GM12878 (cell line): ENCODE results near the gene ATF7. TPM values are rescaled to one million over a fixed set of nuclear protein-coding genes. Genes with fewer than 3 reads are reported as not detected.
"Not testable (repeated sequence)": the region's sequence is repeated elsewhere in the genome, so short reads cannot be mapped to it uniquely, and the experiment has no call there.

ENCODE experiments used
- ATAC-seq: fragments of 200-7000 bp; cut with Tn5 transposase; 3 replicates; pipeline ENCODE4 v1.9.1; 2020; ENCODE audit warnings: mild to moderate bottlenecking, moderate library complexity
- BruUV-seq: library from RNA; stranded (reverse); fragments of 400-500 nt; replicated peaks from 2 replicates; lab custom pipeline; 2021; lab: Mats Ljungman, UMichigan
- CTCF ChIA-PET: fragments of 300-600 bp; sonication (Branson Sonifier 250); formaldehyde crosslinking; extraction: SDS; loops from one replicate; lab custom pipeline; 2021; ENCODE audit warnings: inconsistent platforms; lab: Yijun Ruan, JAX
- POLR2A ChIA-PET: fragments of 350-600 bp; formaldehyde crosslinking; extraction: SDS; loops from one replicate; lab custom pipeline; 2021; ENCODE audit warnings: inconsistent platforms; lab: Charles Lee
- RAD21 ChIA-PET: fragments of 300-600 bp; sonication (Branson Sonifier 250); formaldehyde crosslinking; loops from one replicate; lab custom pipeline; 2023; ENCODE audit warnings: antibody characterized with exemption; ENCODE audit not compliant: unreplicated experiment; lab: Charles Lee
- SMC1A ChIA-PET: fragments of 300-600 bp; sonication (Branson Sonifier 250); formaldehyde crosslinking; loops from one replicate; lab custom pipeline; 2023; ENCODE audit not compliant: unreplicated experiment, uncharacterized antibody; lab: Charles Lee
- DNase-seq: peaks from one replicate; pipeline ENCODE4 v3.0.0-alpha.2; 2011; ENCODE audit warnings: low read depth, low spot score
- FAIRE-seq: peaks from 3 replicates; lab custom pipeline; 2011; peaks lifted over from hg19 to GRCh38; lab: Jason Lieb, UNC
- H2AFZ ChIP-seq: 2 replicates; pipeline ENCODE4 v1.6.0; 2011; ENCODE audit warnings: low read depth, low read length, control low read depth; ENCODE audit not compliant: control insufficient read depth
- H3K27ac ChIP-seq: 2 replicates; pipeline ENCODE4 v1.5.1; 2011; ENCODE audit warnings: control low read depth; ENCODE audit not compliant: control insufficient read depth, insufficient read depth
- H3K27me3 ChIP-seq, 2 experiments: replicated peaks in 1 of 2; 2 replicates each; pipeline versions ENCODE4 v1.6.0 to v1.6.1; 2011; ENCODE audit warnings: low read length in 1 of 2; ENCODE audit not compliant: control insufficient read depth in 2 of 2, insufficient read depth in 2 of 2
- H3K36me3 ChIP-seq, 2 experiments: 2 replicates each; pipeline ENCODE4 v1.5.1; 2011; ENCODE audit warnings: low read length in 1 of 2; ENCODE audit not compliant: control insufficient read depth in 2 of 2, insufficient read depth in 2 of 2
- H3K4me1 ChIP-seq: 2 replicates; pipeline ENCODE4 v1.6.1; 2011; ENCODE audit warnings: mild to moderate bottlenecking, low read length, moderate library complexity, mixed read lengths; ENCODE audit not compliant: control insufficient read depth, insufficient read depth
- H3K4me2 ChIP-seq: 2 replicates; pipeline ENCODE4 v1.6.0; 2011; ENCODE audit warnings: control low read depth; ENCODE audit not compliant: control insufficient read depth, insufficient read depth
- H3K4me3 ChIP-seq: fragments of 200-600 bp; sonication (generic); 2 replicates; pipeline ENCODE4 v1.5.1; 2016
- H3K79me2 ChIP-seq: 2 replicates; pipeline ENCODE4 v1.6.0; 2011; ENCODE audit warnings: low read length; ENCODE audit not compliant: control insufficient read depth, insufficient read depth
- H3K9ac ChIP-seq: 2 replicates; pipeline ENCODE4 v1.8.0; 2011; ENCODE audit warnings: low read length, control low read depth, mixed read lengths; ENCODE audit not compliant: control insufficient read depth, insufficient read depth
- H3K9me3 ChIP-seq: replicated peaks from 3 replicates; pipeline ENCODE4 v1.5.1; 2011; ENCODE audit warnings: mild to moderate bottlenecking, low read length; ENCODE audit not compliant: control insufficient read depth, insufficient read depth
- H4K20me1 ChIP-seq: 2 replicates; pipeline ENCODE4 v1.6.0; 2011; ENCODE audit not compliant: control insufficient read depth, insufficient read depth
- IRF5 ChIP-seq: fragments of 450-650 bp; IDR thresholded peaks from 2 replicates; pipeline ENCODE4 v1.6.1; 2017; ENCODE audit warnings: borderline replicate concordance
- KLF5 ChIP-seq: fragments of 450-650 bp; IDR thresholded peaks from 2 replicates; pipeline ENCODE4 v1.6.1; 2014; ENCODE audit warnings: mild to moderate bottlenecking; ENCODE audit not compliant: partially characterized antibody
- MTA3 ChIP-seq: IDR thresholded peaks from 2 replicates; pipeline ENCODE4 v1.6.1; 2012; ENCODE audit warnings: low read length, inconsistent platforms, borderline replicate concordance
- SMAD5 ChIP-seq: IDR thresholded peaks from 2 replicates; pipeline ENCODE4 v1.6.1; 2016; ENCODE audit warnings: antibody characterized with exemption, low read depth
- TCF3 ChIP-seq: IDR thresholded peaks from 2 replicates; pipeline ENCODE4 v1.6.1; 2012; ENCODE audit warnings: low read depth, mild to moderate bottlenecking, low read length, borderline replicate concordance; ENCODE audit not compliant: insufficient read depth
- ZNF622 ChIP-seq: fragments of 450-650 bp; IDR thresholded peaks from 2 replicates; pipeline ENCODE4 v1.6.1; 2017; ENCODE audit warnings: mild to moderate bottlenecking, inconsistent platforms
- WGBS: methylation state at CpG from one replicate; pipeline ENCODE4 v1.1.6; 2016; ENCODE audit warnings: low lambda C conversion rate; ENCODE audit not compliant: insufficient replicate concordance, insufficient coverage; ENCODE audit errors: missing lambda C conversion rate; 5-methylcytosine and 5-hydroxymethylcytosine counted together
- in situ Hi-C: fragments of 300-500 bp; cut with MboI; formaldehyde crosslinking; loops from 9 replicates; pipeline ENCODE4 v1.14.3; 2018; ENCODE audit warnings: mixed read lengths
- intact Hi-C: fragments of 100-400 bp; cut with micrococcal nuclease; formaldehyde crosslinking; loops from one replicate; pipeline ENCODE4 v1.14.2; 2022; ENCODE audit not compliant: unreplicated experiment
- polyA plus RNA-seq, 11 experiments: library from polyadenylated mRNA; depleted of rRNA in 4 of 11; unstranded in 6 of 11; stranded (reverse) in 5 of 11; fragments of >200 nt; fragmentation: Nextera tagmentation in 4 of 11; fragmentation: Illumina TruSeq in 1 of 11; extraction: Ambion mirVana in 4 of 11; extraction: Trizol in 1 of 11; gene quantifications; 1 replicate in 1 of 11; 2 replicates in 10 of 11; pipeline versions ENCODE4 v1.2.1 to v1.2.3, GENCODE V29; 2011 to 2016; ENCODE audit warnings: inconsistent platforms in 2 of 11, missing spikeins in 2 of 11, low read depth in 1 of 11
- total RNA-seq, 4 experiments: library from RNA; depleted of rRNA in 3 of 4; stranded (reverse); fragments of >200 nt in 3 of 4; fragmentation: Illumina TruSeq in 1 of 4; extraction: Trizol in 1 of 4; gene quantifications; 2 replicates each; pipeline versions ENCODE4 v1.2.1 to v1.2.3, GENCODE V29; 2013 to 2021

Gene ATF7
- total and polyA plus RNA-seq, 10 of the 15 experiments (the other 5 are each of a cell fraction or from before 2014, with no cell fraction given), result 9.1 to 30.7 (median 21.8) TPM

- TF ChIP-seq KLF5 (no peak), SMAD5 (no peak), ZNF622 (no peak), IRF5 (no peak), MTA3 (no peak), TCF3 (no peak)
Measured at GRCh38 chr12:53550595-53550994, 75.6 kb downstream of the ATF7 start (continued).

- POLR2A ChIA-PET, H3K4me3 ChIP-seq, H3K9me3 ChIP-seq, H3K9ac ChIP-seq, intact Hi-C loops, BruUV-seq, H3K4me2 ChIP-seq, H3K27ac ChIP-seq, H3K4me1 ChIP-seq, H3K79me2 ChIP-seq, H3K27me3 ChIP-seq, FAIRE-seq, DNase-seq, in situ Hi-C loops, H2AFZ ChIP-seq, H4K20me1 ChIP-seq, ATAC-seq: not testable (repeated sequence)
- ChIA-PET SMC1A (interaction anchor here (0.8 to 2.7 kb wide), 3 partner anchors 8 to 74 kb away, joined by 3 to 11 read pairs (median 5); no protein-coding TSS in a partner anchor), RAD21 (interaction anchor here (1.4 to 2.4 kb wide), 2 partner anchors 39 to 58 kb away, joined by 3 to 7 read pairs; no protein-coding TSS in a partner anchor), CTCF (interaction anchor here (0.7 to 3.3 kb wide), 5 partner anchors 12 to 196 kb away, joined by 3 to 25 read pairs (median 3); partner anchors contain the start of gene ATP5MC2)
- H3K36me3 ChIP-seq, result peaks cover 1 to 12% of the 10 kb centered on the region in 2 experiments; a peak in 3 of 4 replicates
- 99% methylated on average over 8 of the region's 8 CpGs for WGBS
Measured at GRCh38 chr12:53550131-53550530, 76.1 kb downstream of the ATF7 start.

GRCh38 chr12:53548354-53548753, 77.8 kb downstream of the ATF7 start:
- ChIA-PET CTCF (interaction anchor here (2.9 kb wide), 1 partner anchor 128 kb away, joined by 16 read pairs; the partner anchor contains the start of gene ATP5MC2), POLR2A (interaction anchor here (0.6 to 1.1 kb wide), 2 partner anchors 30 to 77 kb away, joined by 3 to 4 read pairs; no protein-coding TSS in a partner anchor), SMC1A (interaction anchor here (0.7 to 1.5 kb wide), 2 partner anchors 75 to 126 kb away, joined by 3 to 4 read pairs; no protein-coding TSS in a partner anchor)
- H3K36me3 ChIP-seq, result peaks cover 1 to 12% of the 10 kb centered on the region in 2 experiments
- H3K27me3 ChIP-seq, H3K4me3 ChIP-seq, intact Hi-C loops, RAD21 ChIA-PET, H3K4me1 ChIP-seq, FAIRE-seq, H4K20me1 ChIP-seq, H2AFZ ChIP-seq, H3K79me2 ChIP-seq, H3K9ac ChIP-seq, H3K4me2 ChIP-seq, ATAC-seq, H3K9me3 ChIP-seq, DNase-seq, H3K27ac ChIP-seq, in situ Hi-C loops, BruUV-seq: not testable (repeated sequence)
- 97% methylated on average over 6 of the region's 6 CpGs for WGBS
